HG03469 (cell line): ENCODE measurements around the gene GNL3.

Experiments used
- ATAC-seq: cut with Tn5 transposase; IDR thresholded peaks from one replicate; pipeline ENCODE4 v1.9.1; 2021; ENCODE audit warnings: mild to moderate bottlenecking, moderate library complexity, moderate number of reproducible peaks; ENCODE audit not compliant: unreplicated experiment

GNL3 gene

DNA sequence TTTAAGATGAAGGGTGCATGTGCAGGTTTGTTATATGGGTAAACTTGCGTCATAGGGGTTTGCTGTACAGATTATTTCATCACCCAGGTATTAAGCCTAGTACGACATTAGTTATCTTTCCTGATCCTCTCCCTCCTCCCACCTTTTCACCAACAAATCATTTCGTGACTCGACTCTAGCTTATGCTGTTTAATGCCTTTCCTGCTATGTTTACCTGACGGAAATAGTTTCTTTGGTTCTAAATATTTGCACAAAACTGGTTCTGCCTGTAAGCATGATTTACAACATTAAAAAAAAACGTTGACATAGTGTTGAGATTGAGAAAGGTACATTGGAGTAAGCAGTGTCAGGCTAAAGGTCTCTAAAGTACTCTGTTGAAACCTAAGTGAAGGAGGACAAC lies 2.4 kb downstream of the GNL3 start:
- no peak for ATAC-seq

DNA sequence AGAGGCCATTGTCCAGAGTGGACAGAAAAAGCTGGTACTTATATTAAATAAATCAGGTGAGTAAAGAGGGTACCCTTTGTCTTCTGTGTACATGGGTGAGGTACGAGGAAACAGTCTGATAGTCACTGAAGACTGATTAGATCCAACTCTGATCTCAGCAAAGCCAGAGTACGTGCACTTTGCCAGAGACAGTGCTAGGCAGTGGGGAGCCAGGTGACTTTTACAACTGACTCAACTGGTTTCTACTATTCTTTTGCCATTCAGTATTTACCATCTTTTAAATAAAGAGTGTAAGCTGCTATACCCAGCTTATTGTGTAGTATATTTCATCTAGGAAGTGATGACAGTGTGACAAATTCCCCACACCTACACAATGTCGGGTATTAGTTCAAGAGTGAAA lies 3.3 kb downstream of the GNL3 start:
- ATAC-seq, result no peak

DNA sequence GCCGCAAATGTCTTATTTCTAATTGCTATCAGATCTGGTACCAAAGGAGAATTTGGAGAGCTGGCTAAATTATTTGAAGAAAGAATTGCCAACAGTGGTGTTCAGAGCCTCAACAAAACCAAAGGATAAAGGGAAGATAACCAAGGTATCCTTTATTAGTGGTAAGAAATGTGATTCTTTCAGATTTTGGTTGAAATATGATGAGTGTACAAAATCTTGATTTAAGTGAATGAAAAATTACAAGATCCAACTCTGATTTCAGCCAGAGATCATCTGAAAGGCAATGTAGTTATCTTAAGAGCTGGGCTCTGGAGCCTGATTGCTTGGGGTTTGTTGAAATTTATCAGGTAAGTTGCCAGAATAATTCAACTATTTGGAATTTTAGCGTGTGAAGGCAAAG lies 4.7 kb downstream of the GNL3 start:
- no peak for ATAC-seq

DNA sequence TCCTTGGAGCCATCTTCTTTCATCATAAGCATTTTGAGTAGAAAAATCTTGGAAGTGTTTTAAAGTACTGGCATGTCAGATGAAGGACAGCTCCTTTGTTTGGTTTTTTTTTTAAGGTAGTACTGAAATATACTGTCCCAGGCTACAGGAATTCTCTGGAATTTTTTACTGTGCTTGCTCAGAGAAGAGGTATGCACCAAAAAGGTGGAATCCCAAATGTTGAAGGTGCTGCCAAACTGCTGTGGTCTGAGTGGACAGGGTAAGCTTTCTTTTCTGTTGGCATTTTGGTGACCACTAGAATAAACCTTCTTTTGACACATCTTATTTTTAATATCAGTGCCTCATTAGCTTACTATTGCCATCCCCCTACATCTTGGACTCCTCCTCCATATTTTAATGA lies 7.2 kb downstream of the GNL3 start:
- no peak for ATAC-seq

DNA sequence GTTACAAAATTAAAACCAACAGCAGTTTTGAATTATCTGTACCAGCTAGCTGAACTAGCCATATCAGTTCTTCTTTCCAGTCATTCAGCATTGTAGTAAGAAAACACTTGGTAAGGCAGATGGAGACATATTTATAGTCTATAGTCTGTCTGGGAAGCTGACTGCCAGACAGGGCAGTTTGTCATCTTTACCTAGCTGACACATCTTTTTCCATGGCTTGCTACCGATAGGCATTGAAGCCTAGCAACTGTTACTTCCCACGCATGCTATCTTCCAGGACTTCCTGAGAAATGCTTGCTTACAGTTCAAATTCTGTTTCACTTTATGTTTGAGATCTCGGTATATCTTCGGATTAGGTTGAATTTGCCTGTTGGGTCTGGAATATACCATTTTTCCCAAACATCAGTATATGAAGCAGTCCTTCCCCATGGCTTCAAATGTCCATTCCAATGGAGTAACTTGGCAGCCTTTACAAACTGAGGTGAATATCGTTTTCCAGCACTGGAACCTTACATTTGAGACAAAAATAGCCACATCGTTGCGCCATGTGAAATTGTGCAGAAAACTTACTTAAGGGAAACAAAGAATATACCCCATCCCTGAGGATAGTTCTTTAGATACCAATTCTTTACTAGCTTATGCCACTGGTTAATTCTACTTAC lies 8.8 kb downstream of the GNL3 start:
- no peak for ATAC-seq

DNA sequence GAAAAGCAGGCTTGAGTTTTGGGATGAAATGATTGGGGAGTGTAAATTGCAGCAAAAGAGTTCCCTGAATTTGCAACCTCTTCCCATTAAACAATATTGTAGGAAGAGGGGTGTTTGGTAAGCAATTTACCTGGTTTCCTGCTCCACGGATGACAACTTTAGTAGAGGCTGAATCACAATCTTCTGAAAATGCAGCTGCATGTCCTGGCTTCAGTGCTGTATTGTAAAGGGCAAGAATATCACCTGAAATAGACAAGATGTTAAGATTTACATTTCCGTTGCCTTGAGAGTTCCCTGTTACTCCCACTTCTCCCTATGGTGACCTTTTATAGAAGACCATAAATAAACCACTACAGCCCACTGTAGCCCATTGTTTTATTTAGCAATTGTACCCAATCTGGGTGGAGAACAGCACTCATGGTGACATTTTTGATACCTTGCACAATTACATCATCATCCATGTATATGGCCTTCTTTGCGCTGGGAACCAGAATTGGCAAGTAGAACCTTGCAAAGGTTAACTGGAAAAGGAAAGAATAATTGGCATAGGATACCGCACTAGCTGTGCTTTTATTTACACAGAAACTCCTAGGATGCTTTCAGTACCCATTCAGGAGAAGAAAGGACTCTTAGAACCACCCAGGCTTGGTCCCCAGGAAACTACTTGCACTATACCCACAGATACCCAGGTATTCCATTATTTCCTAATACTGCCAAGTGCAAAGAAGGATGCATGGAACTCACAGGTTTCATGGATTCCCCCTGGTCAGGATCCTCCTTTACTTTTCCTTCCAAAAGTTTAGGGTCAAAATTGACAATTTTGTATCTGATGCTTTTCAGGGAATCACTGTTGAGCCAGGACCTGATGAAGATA lies 10.2 kb downstream of the GNL3 start:
- no peak for ATAC-seq

DNA sequence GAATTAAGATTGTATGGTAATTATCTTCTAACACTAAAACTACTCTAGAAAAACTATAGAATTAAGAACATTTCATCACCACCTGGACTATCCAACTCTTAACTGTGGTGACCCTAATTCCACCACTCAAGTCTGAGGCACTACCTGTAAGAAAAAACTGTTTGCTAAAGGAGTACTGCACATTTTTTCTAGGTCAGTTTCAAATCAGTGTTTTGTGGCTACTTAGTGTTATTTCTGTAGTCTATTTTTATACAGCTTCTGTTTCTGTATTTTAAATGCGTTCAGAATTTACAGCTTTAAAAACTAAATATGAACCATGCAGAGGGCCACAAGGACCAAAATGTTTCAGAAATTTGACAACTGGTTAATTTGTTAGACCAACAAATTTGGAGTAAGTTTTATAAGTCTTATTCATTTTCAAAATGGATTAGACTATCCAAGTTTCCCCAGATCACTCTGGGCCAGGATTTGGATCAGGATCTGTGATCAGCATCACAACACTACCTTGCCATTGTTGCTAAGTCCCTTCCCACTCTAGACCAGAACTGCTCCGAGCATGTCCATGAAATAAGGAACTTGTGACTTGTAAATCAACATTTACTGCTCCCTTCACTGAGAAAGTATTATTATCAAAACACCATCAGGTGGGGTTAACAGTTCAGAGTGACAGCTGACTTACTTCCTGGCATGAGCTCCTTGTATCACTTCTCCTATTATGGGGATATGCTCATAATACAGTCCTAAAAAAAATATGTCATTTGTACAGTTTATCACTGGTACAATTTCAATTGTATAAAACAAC lies 11.2 kb downstream of the GNL3 start:
- ATAC-seq, result no peak

DNA sequence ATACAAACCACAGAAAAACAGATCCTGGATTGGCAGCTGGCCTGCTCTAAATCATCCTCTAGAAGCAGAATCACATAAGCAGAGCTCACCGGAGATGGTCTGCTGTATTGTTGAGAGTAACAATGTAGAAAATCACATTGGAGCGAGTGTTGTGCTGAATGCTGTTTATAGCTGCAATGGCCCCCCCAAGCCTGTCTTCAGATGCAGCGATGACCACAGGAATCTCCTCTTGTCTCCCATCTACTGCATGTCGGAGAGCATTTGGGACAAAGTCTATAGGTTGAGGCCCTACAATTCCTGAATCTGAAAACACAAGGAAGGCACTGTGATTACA lies 11.8 kb downstream of the GNL3 start:
- ATAC-seq, result no peak

DNA sequence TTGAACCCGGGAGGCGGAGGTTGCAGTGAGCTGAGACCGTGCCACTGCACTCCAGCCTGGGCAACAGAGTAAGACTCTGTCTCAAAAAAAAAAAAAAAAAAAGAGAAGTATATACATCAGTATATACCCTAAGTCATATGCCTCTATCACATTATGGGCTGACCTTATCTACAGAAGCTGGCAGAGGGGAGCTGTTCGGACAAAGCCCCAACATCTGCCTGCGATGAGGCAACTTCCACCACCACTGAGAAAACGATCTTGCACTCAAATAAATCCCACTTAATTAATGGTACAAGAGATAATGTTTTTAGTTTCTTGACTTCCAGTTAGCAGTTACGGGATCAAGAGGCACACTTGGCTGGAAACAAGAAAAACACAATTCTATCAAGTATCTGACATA lies 17.5 kb downstream of the GNL3 start:
- ATAC-seq, result no peak

DNA sequence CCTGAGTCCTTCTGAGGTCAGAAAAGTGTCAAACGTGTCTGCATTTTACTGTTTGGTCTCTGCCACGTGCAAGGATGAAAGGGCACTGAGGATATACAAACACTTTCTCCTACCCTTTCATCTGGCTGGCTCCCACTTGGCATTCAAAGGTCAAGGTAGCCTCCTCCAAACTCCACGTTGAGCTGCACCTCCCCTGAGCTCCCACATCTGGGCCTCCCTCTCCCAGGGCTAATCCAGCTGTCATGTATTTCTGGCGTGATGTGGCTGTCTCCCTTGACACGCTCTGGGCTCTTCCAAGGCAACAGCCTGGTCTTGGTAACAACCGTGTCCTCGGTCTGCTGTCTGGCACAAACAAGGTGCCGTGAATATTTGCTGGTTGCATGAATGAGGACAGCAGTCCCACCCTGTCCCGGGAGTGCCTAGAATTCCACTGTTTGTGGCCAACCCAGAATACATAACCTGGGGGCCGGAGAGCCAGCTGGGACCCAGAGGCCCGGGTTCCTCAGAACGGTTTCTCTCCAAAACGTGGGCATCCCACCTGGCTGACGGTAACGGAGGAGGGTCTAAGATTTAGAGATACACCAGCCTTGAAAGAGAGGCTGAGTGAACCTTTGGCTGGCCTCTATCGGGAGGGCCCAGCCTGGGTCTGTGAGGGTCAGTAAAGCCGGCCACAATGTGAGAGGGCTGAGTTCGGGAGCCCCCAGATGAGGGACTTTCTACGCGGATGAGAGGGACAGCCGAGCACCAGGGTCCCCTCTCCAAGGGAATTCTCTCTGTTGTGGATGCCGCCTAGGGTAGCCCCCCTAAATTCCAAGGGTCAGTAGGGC lies 19.0 kb downstream of the GNL3 start:
- no peak for ATAC-seq

DNA sequence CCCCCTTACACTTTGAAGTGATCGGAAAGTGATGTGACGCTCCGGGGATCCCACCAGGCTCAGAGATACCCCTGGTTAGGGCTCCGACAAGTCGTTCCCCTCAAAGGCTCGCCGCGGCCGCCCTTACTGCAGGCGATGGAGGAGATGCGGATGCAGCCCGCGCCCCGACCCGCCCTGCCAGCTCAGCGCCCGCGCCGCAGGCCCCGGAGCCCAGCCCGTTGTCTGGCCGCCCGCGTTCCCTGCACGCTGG lies 19.5 kb downstream of the GNL3 start:
- ATAC-seq, result no peak

DNA sequence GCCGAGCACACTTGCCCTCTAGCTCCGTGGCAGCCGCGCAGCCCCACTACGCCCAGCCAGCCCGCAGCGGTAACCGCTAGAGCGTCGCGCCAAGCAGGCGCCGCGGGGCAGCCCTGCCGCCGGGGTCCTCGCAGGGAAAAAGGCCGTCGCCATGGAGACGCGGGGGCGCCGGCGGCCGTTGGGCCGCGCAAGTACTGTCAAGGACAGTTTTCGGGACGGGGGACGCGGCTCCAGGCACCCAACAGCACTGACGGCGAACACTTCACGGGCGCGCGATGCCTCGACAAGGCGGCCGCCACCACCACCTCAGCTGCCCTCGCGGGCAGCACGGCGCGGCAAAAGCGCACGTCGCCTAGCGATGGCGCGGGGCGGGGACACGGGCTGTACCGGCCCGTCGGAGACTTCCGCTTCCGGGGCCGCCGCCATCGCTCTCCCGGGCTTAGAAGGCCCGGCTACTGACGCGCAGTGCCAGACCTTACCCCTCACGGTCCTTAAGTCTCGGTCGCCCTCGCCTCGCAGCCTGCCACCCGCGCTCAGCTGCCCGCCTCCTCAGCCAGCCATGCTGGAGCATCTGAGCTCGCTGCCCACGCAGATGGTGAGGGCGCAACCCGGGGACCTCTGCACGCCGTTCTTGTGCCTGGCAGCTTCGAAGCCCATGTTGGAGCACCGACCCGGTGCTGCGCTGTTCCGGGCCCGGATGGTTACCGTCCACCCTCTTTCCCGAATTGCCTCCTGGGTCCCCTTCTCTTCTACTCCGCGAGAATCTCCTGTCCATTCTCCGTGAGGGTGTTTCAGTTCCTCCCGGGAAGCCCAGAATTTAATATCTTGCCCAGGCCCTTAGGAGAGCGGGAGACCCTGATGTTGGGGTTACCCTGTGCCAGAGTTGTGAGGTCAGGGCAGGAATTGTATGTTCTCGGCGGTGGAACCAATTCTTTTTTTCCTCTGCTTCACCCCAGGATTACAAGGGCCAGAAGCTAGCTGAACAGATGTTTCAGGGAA lies 20.2 kb downstream of the GNL3 start, which contains the start of the genes GLT8D1 and SPCS1:
GLT8D1 (minus strand) TSS at position 104 of the 999 bp plus-strand sequence. CDS start 5,331 bp downstream, outside the sequence.
SPCS1 (plus strand) TSS at position 419 of the 999 bp plus-strand sequence; CDS start at position 560, 141 bp downstream.
- peak; percentile 64 for ATAC-seq

DNA sequence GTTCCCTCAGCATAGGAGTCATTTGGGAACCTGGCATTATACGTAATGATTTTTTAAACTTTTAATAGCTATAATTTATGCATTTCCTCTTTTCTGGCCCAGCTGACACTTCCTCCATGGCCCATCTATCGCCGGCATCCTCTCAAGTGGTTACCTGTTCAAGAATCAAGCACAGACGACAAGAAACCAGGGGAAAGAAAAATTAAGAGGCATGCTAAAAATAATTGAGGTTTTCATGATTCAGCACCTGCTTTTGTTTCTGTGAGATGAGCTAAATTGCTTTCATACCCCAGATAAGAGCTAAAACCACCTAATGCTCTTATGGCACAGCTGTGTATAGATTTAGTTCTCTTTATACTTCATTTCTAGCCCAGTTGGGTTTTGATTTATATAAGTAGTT lies 21.8 kb downstream of the GNL3 start:
- no peak for ATAC-seq

DNA sequence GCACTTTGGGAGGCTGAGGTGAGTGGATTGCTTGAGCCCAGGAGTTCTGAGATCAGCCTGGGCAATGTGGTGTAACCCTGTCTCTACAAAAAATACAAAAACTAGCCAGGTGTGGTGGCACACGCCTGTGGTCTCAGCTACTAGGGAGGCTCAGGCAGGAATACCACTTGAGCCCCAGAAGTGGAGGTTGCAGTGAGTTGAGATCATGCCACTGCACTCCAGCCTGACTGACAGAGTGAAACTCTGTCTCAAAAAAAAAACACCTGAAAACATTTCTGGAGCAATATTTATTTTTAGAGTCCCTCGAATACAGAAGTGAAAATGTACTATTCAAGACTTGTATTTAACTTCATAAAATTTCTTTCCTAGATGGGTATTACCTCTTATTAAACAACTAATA lies 24.7 kb downstream of the GNL3 start:
- no peak for ATAC-seq

DNA sequence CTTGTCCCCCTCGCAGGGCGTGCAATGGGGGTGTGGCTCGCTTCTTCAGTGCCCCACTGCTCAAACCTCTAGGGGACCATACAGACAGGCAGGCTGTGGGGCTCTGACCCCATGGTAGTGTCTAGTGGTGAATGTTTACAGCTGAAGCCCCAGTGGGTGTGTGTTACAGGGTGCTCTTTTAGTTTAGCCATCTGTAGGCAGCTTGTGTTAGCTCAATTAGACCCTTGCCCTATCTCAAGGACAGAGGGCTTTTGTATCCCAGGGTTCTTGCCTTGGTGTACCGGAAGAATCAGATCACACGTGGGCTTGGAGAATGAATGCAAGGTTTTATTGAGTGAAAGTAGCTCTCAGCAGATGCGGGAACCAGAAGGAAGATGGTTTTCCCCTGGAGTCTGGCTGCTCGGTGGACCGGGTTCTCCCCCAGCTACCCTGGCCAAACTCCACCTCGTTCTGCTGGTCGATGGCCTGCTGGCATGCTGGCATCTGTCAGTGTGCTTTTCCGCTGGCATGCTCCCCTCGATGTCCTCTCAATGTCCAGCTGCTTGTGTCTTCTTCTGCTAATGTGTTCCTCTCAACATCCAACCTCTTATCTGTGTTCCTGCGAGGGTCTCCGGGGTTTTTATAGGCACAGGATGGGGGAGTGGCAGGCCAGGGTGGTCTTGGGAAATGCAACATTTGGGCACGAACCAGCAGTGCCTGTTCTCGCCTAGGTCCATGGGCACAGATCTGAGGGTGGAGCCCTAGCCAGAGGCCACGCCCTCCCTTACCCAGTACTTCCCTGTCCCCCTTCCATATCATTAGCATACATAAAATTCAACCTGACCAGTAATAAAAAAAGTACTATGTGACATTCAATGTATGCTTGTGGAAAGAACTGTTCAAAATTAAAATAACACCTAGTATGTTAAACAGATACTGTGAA lies 26.7 kb downstream of the GNL3 start:
- no peak for ATAC-seq

DNA sequence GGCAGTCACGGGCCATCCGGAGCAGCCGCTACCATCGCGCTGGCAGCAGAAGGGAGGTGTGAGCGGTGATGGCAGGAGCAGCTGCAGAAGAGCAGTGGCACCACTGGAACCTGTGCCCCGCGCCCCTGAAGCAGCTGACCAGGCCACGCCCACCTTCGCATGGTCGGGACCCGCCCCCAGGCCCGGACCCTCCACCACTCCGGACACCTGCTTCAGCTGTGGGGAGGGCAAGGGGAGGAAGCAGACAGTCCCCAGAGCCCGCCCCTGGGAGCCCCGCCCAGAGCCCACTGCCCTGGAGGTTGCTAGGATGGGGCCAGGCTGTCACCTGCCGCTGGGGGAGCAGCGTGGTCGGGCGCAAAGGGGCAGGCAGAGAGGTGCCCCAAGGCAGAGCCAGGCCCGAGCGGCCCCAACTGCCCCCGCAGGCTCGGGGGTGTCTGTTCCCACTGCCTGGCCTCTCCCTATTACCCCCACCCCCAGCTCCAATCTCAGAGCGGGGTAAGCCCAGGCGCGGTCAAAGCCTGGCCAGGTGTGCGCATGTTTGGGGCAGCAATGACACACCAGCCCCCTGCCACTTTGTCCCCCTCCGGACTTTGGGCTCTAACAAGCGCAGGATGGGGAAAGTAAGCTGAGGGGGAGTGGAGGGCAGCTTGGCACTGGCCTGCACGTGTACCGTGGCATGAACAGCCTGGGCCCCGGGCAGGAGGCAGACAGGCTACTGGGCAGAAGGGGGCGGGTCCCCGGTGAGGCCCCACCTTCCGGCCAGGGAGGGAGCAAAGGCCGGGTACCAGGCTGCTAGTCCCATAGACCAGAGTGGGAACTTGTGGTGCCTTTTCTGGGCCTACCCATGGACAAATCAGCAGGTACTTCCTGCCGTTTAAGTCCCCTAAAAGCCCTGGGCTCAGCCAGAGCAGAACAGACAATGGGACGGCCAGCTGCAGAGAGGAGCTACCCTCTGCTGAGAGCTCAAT lies 28.8 kb downstream of the GNL3 start:
- ATAC-seq, result no peak

DNA sequence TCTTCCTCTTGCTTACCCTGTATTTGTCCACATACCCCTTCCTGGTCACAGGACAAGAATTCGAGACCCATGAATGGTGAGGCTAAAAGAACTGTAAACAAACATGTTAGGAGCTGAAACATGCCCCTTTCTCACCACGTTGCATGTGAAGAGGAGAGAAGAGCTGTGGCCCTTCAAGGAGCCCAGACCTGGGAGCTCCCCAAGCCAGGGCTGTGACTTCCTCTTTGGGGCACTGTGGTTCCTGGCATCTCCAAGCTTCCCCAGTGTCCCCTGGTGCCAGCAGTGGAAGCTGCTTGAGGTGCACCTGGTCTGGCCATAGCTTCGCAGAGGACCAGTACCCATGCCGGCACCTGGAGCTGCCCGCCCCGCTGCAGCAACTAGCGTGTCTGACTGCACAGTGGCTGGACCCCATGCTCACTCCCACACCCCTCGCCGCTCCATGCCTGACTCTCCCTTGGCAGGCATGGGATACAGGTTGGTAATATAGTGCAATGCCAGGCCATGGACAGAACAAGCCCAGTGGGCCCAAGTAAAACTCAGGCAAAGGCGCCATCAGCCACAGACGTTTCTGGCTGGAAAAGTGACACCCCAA lies 30.0 kb downstream of the GNL3 start:
- no peak for ATAC-seq
